ENCODE data around the gene DDT.

- TF ChIP-seq CTCF (conservative IDR thresholded peaks at IDR 0.05; ENCODE audit: low read length) (no peak), EZH2phosphoT487 (IDR thresholded peaks at IDR 0.05; ENCODE audit: borderline replicate concordance) (no peak)
These were observed 35.8 kb upstream of the DDT start for GRCh38 chr22:24010018-24010391.

Data from Loucy (cell line).